Activated naive CD4-positive, alpha-beta T cell treated with anti-CD3 and anti-CD28 coated beads, Interleukin-2, amount 50 U/mL, for 16 hours (primary cell): ENCODE data around the gene EPHA10.

ENCODE experiments used
- DNase-seq: peaks from one replicate; pipeline ENCODE4 v3.0.0-alpha.2; 2020

Gene EPHA10

GRCh38 chr1:37732111-37732780, 32.7 kb downstream of the EPHA10 start:
- DNase-seq: no peak

- DNase-seq: no peak
Measured at GRCh38 chr1:37731312-37732019, 33.5 kb downstream of the EPHA10 start.

GRCh38 chr1:37730376-37730775, 34.5 kb downstream of the EPHA10 start:
- DNase-seq: no peak

GRCh38 chr1:37728416-37728815, 36.5 kb downstream of the EPHA10 start:
- no peak for DNase-seq

GRCh38 chr1:37726751-37727585, 38.0 kb downstream of the EPHA10 start:
- no peak for DNase-seq

GRCh38 chr1:37725851-37726613, 38.9 kb downstream of the EPHA10 start:
- no peak for DNase-seq

- DNase-seq: no peak
Measured at GRCh38 chr1:37724575-37724974, 40.3 kb downstream of the EPHA10 start.

- DNase-seq: no peak
Measured at GRCh38 chr1:37723390-37724078, 41.4 kb downstream of the EPHA10 start.

- DNase-seq: no peak
Measured at GRCh38 chr1:37723072-37723389, 41.9 kb downstream of the EPHA10 start.

- DNase-seq: no peak
Measured at GRCh38 chr1:37722181-37723071, 42.5 kb downstream of the EPHA10 start.

- DNase-seq: no peak
Measured at GRCh38 chr1:37721565-37721964, 43.4 kb downstream of the EPHA10 start.

GRCh38 chr1:37720231-37721130, 44.4 kb downstream of the EPHA10 start:
- DNase-seq: no peak

- DNase-seq: no peak
Measured at GRCh38 chr1:37719572-37720195, 45.2 kb downstream of the EPHA10 start.

- no peak for DNase-seq
Measured at GRCh38 chr1:37718901-37719571, 45.9 kb downstream of the EPHA10 start.

GRCh38 chr1:37718181-37718900, 46.6 kb downstream of the EPHA10 start:
- no peak for DNase-seq

GRCh38 chr1:37717631-37718030, 47.3 kb downstream of the EPHA10 start:
- DNase-seq: no peak

- no peak for DNase-seq
Measured at GRCh38 chr1:37716321-37716720, 48.6 kb downstream of the EPHA10 start.

GRCh38 chr1:37714689-37715088, 50.2 kb downstream of the EPHA10 start:
- DNase-seq: no peak

GRCh38 chr1:37714226-37714625, 50.7 kb downstream of the EPHA10 start:
- no peak for DNase-seq
